HG03039 (cell line): ENCODE results near the gene KLC1.

Experiments used
- ATAC-seq: cut with Tn5 transposase; IDR thresholded peaks from one replicate; pipeline ENCODE4 v1.9.1; 2021; ENCODE audit warnings: mild to moderate bottlenecking, moderate library complexity; ENCODE audit not compliant: unreplicated experiment

Gene KLC1

DNA sequence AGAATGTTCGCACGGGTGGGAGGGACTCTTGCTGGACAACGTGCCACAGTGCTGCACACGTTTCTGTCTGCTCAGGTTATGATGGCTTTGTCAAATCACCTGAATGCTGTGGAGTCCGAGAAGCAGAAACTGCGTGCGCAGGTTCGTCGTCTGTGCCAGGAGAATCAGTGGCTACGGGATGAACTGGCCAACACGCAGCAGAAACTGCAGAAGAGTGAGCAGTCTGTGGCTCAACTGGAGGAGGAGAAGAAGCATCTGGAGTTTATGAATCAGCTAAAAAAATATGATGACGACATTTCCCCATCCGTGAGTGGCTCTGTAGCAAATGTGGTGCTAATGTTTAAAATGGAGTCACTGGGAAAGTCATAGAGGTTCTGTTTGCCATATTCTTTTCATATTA is 28.5 kb downstream of the KLC1 start:
- ATAC-seq = no peak

DNA sequence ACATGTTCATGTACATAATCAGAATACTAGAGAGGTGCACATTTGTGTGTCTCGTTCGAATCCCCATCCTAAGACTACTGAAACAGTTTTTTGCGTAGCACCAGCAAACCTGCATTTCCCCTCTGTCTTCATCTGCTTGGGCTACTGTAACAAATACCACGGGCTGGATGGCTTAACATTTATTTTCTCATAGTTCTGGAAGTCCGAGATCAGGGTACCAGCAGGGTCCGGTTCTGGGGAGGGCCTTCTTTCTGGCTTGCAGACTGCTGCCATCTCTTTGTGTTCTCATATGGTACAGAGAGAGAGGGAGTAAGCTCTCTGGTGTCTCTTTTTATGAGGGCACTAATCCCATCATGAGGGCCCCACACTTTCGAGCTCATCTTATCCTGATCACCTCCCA is 30.6 kb downstream of the KLC1 start:
- no peak for ATAC-seq

- ATAC-seq = no peak
Measured at GRCh38 chr14:103662029-103662428, 33.0 kb downstream of the KLC1 start.

GRCh38 chr14:103662591-103662990 is 33.6 kb downstream of the KLC1 start:
- no peak for ATAC-seq

DNA sequence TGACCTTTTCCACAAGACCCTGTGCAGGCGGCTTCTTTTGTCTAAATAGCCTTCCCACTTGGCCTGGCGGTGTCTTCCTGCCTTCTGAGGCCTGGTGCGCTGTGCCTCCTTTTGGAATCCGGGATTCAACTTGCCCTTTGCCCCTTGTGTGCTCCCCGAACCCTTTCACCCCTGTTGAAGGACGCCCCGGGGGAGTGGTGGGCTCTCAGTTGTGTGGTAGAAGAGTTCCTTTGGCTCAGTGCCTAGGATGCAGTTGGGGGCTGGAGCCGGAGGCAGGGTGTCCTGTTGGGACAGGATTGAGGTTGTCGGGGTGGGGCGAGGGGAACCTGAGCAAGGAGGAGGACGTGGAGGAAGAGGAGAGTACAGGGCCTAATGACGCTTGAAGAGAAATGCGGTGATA is 34.5 kb downstream of the KLC1 start:
- no peak for ATAC-seq

DNA sequence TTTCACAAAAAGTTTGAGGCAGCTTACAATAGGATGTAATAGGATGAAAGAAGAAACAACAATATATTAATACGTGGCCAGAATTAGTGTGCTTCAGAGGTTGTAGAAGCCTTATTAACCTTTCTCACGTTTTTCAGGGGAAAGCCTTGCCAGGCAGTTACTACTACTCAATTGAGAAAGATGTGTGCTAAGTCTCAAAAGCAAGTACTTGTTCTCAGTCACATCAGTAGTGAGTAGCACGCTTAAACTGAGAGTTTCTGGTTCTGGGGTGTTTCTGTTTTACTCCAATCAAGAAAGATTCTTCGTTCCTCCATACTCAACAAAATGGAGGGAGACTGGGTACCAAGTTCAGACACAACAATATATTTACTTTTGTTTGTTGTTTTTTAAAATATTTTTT is 38.7 kb downstream of the KLC1 start:
- ATAC-seq = no peak

GRCh38 chr14:103668117-103668516 is 39.1 kb downstream of the KLC1 start:
- no peak for ATAC-seq

DNA sequence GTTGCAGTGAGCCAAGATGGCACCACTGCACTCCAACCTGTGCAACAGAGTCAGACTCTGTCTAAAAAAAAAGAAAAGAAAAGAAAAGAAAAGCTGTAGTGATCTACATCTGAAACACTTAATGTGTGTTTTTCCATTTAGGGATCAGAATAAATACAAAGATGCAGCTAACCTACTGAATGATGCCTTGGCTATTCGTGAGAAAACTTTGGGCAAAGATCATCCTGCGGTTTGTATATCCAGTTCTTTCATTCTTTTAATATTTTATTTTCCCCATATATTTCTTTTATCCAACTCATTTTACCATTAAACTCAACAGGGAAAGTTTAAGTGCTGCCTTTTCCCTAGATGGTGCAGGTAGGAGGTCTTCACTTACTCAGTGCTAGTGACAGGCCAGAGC is 40.4 kb downstream of the KLC1 start:
- no peak for ATAC-seq

- no peak for ATAC-seq
Measured at GRCh38 chr14:103671911-103672310, 42.9 kb downstream of the KLC1 start.

DNA sequence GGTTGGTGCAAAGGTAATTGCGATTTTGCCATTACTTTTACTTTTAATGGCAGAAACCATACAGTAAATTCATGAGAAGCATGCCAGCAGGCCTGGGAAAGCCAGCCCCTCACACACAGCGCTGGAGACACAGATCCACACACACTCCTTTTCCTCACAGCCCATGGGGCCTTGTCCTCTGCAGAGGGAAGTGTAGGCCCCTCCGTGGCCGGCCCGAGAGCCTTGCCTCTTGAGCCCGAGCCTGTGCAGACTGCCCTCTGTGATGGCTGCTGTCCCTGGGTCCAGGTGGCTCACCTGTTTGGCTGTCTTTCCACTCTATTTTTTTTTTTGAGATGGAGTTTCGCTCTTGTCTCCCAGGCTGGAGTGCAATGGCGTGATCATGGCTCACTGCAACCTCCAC is 46.9 kb downstream of the KLC1 start:
- ATAC-seq = no peak

DNA sequence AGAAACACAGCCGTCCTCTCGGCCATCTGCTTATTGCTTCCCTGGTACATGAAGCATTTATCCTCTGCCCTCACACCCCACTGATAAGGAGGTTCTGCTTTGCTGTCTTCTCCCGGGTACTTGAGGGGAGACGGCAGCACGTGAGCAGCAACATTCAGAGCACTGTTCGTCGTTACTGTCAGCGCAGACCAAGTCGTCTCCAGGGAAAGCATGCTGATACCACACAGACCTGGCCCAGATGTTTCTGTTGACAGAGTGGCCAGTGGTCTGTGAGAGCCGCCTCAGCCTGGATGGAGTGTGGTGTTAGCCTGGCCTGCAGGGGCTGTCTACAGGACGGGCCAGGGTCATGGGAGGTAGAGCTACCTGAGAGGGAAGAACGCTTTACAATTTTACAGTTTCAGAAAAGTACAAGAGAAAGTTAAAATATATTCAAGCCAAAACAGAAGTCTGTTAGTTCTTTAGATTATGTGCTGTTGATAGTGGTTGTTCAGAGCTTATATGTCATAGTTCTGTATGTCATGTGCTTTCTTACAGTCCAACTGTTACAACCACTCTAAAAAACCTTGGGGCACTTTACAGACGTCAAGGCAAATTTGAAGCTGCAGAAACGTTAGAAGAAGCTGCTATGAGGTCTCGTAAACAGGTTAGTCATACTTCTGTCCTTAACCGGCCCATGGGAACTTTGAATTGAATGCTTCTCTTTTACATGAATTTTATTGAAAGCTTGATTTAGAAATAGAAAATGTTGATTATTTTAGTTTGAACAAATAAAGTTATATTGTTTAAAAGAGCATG is 48.1 kb downstream of the KLC1 start:
- no peak for ATAC-seq

GRCh38 chr14:103679351-103679750 is 50.3 kb downstream of the KLC1 start:
- peak; percentile 56 for ATAC-seq

GRCh38 chr14:103680491-103681231 is 51.6 kb downstream of the KLC1 start:
- ATAC-seq = no peak

DNA sequence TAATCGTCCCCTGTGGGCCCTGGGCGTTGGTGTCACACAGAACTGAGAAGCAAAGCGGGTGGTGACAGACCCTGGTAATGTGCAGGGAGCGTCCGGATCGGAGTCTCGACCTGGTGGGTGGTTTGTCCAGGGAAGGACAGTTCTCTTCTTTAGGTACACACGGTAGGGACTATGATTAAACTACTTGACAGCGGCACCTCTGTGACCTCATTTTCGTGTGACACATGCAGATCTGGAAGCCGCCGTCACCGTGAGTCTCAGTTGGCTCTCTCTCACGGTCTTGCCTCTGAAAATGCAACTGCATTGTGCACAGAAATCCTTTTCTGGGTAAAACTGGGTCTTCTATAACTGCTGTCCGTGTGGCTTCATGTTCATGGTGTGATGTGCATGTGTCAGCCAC is 54.1 kb downstream of the KLC1 start:
- no peak for ATAC-seq

DNA sequence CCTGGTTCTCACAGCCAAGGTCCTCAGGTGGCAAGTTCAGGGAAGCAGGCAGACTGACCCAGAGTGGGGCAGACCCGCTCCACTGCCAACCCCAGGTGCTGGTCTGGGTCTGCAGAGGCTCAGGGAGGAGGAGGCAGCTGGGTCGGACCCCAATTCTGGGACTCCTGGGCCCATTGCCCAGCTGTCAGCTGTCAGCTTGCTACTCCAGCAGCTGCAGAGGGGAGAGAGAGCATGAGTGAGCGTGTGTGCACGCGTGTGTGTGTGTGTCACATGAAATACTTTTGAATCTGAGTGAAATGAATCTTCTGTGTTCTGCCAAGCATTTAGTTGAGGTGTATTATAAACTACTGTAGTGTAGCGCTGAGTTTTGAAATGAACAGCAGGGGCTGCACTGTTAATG is 55.5 kb downstream of the KLC1 start:
- no peak for ATAC-seq

DNA sequence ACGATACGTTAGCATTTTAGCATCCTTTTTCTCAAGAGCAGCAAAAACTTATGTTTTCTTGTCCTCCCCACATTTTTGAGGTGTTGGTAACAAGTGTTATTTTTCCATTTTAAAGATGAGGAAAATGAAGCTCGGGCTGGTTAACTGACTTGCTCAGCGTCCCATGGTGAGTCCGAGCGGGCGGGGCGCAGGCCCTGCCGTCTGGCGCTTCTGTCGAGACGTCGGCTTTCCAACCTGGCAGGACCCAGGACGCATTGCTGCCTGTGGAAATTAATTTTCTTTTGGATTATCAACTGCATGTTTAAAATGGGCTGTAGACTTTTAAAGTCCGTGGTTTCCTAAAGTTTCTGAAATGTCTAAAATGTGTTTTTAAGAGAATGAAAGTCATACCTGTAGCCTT is 55.9 kb downstream of the KLC1 start:
- ATAC-seq = no peak

DNA sequence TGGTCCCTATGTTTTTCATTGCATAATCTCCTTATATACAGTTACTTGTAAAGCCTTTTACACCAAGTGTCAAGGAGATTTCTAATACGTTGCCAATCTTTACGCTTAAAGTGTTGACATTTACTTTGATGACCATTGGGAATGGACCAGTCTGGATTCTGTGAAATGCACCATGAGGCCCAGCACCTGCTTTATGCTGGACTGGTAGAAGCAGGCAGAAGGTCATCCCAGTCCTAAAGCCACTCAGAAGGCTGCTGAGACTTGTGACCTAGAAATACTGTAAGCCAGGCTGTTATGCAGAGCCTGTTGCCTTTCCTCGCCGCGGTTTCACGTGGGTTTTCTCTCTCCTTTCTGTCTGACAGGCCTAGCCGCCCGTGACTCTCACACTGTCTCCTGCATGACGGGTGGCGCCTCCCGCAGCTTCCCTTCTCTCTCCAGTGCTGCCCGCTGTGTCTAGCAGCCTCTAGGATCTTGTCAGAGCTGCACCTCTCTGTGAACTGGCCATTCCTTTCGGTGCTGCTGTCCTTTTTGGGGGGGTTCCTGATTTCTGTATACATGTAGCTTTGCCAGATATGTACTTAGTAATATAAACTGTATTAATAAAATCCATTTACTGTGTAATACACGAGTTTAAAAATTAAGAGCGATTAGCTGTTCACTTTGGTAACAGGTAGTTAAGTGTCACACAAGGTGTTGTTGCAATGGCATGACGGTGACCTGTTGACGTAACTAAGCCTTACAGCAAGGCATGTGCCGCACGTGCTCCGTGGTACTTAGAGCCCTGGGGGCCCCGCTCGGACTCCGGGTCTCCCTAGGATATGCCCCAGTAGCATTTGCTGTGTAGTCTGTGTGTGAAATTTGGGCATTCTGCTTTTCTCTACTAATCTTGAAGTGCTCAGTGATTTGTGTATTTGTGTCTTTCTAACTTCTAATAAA is 56.5 kb downstream of the KLC1 start:
- no peak for ATAC-seq

GRCh38 chr14:103686831-103687485 is 57.9 kb downstream of the KLC1 start:
- no peak for ATAC-seq

GRCh38 chr14:103687712-103688111 is 58.7 kb downstream of the KLC1 start:
- no peak for ATAC-seq

GRCh38 chr14:103688441-103688840 is 59.4 kb downstream of the KLC1 start:
- ATAC-seq = no peak
